Measurements from ENCODE around the gene NF2.

The NF2 gene

DNA sequence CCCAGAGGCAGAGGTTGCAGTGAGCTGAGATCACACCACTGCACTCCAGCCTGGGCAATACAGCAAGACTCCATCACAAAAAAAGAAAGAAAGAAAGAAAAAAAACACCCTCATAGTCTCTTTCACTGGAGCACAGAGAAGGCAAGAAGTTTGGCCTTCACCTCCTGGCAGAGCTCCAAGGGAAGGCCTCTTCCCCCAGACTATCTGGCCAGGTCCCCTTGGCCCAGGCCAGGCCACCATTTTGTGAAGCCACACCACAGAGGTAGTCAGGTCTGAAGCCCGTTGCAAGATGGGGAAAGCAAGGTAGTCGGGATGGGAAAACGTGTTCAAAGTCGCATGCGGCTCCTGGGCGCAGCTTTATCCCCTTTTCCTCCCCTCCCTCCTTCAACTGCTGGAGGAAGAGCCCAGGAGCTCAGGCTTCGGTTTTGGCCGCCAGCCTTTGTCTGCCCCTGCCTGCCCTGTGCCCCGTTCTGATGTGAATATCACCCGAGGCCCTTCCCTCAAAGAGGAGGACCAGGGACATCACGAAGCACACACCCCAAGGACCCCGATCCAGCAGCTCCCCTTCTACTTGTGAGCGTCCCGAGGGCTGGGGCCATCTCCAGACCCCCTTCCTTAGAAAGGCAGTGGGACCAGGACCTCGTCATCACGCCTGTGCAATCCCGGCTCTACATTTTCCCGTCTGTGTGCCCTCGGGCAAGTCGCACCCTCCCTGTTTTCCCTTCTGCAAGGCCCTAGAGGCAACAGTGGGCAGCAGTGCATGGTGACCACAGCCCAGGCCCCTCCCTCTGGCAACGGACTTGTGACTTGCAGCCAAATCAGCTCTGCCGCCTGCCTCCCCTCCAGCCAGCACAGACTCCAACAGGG, 134.1 kb downstream of the NF2 start (continued):
- TF ChIP-seq TOX (CRISPR knock-in tag; IDR thresholded peaks at IDR 0.05; ENCODE audit: borderline replicate concordance) = no peak
- no peak for TF ChIP-seq ZFP3 (CRISPR knock-in tag; IDR thresholded peaks at IDR 0.05)
- TF ChIP-seq OSR1 (CRISPR knock-in tag; IDR thresholded peaks at IDR 0.05) = no peak
- TF ChIP-seq, protein P1, sequence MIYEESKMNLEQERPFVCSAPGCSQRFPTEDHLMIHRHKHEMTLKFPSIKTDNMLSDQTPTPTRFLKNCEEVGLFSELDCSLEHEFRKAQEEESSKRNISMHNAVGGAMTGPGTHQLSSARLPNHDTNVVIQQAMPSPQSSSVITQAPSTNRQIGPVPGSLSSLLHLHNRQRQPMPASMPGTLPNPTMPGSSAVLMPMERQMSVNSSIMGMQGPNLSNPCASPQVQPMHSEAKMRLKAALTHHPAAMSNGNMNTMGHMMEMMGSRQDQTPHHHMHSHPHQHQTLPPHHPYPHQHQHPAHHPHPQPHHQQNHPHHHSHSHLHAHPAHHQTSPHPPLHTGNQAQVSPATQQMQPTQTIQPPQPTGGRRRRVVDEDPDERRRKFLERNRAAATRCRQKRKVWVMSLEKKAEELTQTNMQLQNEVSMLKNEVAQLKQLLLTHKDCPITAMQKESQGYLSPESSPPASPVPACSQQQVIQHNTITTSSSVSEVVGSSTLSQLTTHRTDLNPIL (CRISPR knock-in tag; IDR thresholded peaks at IDR 0.05; ENCODE audit: low read depth) = no peak
- TF ChIP-seq ARNTL (CRISPR knock-in tag; IDR thresholded peaks at IDR 0.05; ENCODE audit: borderline replicate concordance, low read depth) = no peak
- TF ChIP-seq GLIS3 (CRISPR knock-in tag; IDR thresholded peaks at IDR 0.05) = no peak

DNA sequence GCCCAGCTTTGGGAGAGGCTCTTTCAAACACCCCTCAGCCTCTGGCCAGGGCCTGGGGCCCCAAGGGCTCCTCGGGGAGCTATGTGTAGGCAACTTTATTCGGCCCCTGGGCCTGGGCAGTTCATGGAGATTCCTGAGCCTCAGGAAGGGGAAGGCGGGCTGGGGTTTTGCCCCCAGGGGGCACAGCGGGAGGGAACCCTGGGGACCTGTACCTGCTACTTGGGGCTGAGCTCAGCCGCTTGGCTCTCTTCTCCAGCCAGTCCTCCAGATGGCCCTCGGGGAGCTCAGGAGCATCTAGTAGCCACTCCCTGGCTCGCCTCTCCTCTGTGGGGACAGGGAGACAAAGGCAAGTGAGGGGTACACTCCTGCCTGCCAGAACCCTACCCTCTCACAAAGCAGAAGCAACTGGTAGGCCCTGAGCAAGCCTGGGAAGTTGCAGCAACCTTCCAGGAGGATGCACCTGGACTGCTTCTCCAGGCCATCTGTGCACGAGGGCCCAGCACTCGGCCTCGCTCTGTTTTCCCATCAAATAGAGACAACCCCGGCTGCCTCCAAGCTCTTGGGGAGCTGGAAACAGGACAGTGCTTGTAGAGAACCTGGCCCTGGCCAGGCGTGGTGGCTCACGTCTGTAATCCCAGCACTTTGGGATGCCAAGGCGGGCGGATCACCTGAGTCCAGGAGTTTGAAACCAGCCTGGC, 134.8 kb downstream of the NF2 start:
- no peak for ATAC-seq
- TF ChIP-seq, protein P2, sequence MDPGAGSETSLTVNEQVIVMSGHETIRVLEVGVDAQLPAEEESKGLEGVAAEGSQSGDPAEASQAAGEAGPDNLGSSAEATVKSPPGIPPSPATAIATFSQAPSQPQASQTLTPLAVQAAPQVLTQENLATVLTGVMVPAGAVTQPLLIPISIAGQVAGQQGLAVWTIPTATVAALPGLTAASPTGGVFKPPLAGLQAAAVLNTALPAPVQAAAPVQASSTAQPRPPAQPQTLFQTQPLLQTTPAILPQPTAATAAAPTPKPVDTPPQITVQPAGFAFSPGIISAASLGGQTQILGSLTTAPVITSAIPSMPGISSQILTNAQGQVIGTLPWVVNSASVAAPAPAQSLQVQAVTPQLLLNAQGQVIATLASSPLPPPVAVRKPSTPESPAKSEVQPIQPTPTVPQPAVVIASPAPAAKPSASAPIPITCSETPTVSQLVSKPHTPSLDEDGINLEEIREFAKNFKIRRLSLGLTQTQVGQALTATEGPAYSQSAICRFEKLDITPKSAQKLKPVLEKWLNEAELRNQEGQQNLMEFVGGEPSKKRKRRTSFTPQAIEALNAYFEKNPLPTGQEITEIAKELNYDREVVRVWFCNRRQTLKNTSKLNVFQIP (CRISPR knock-in tag; IDR thresholded peaks at IDR 0.05; ENCODE audit: borderline replicate concordance, low read depth) = no peak
- TF ChIP-seq CSDC2 (CRISPR knock-in tag; IDR thresholded peaks at IDR 0.05) (no peak), ZNF70 (CRISPR knock-in tag; IDR thresholded peaks at IDR 0.05) (no peak), ISL1 (CRISPR knock-in tag; IDR thresholded peaks at IDR 0.05) (no peak), GLIS3 (CRISPR knock-in tag; IDR thresholded peaks at IDR 0.05) (no peak), ZNF8 (CRISPR knock-in tag; IDR thresholded peaks at IDR 0.05) (no peak), RARB (CRISPR knock-in tag; IDR thresholded peaks at IDR 0.05) (no peak), SNAI2 (CRISPR knock-in tag; IDR thresholded peaks at IDR 0.05) (no peak), BACH2 (CRISPR knock-in tag; IDR thresholded peaks at IDR 0.05; ENCODE audit: borderline replicate concordance) (no peak), ZFP30 (CRISPR knock-in tag; IDR thresholded peaks at IDR 0.05) (no peak)
- TF ChIP-seq, protein P1 (CRISPR knock-in tag; IDR thresholded peaks at IDR 0.05; ENCODE audit: low read depth) = no peak

DNA sequence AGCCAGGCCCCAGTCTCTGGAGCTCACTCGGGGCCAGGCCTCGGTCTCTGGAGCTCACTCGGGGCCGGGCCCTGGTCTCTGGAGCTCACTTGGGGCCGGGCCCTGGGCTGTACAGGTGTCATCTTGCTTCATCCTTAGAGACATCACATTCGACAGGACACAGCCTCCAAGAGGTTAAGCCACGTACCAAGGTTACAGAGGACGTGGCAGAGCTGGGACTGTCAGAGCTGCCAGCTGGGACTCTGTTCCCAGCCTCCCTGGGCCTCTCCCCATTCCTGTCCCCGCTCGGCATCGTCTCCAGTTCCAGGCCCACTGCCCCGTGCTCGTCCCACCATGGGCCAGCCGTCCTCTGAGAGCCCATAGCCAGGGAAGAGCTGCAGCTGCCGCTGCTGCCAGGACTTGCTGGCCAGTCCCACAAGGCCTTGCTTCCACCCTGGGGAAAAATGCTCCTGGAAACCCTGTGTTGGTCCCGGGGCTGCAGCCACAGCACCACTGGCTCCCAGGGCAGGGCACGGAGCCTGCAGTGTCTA, 136.0 kb downstream of the NF2 start:
- TF ChIP-seq ZNF8 (CRISPR knock-in tag; IDR thresholded peaks at IDR 0.05) = no peak
- no peak for TF ChIP-seq RARB (CRISPR knock-in tag; IDR thresholded peaks at IDR 0.05)
- TF ChIP-seq ZNF70 (CRISPR knock-in tag; IDR thresholded peaks at IDR 0.05) = no peak
- TF ChIP-seq, protein P2 (CRISPR knock-in tag; IDR thresholded peaks at IDR 0.05; ENCODE audit: borderline replicate concordance, low read depth) = no peak
- TF ChIP-seq, protein P3, sequence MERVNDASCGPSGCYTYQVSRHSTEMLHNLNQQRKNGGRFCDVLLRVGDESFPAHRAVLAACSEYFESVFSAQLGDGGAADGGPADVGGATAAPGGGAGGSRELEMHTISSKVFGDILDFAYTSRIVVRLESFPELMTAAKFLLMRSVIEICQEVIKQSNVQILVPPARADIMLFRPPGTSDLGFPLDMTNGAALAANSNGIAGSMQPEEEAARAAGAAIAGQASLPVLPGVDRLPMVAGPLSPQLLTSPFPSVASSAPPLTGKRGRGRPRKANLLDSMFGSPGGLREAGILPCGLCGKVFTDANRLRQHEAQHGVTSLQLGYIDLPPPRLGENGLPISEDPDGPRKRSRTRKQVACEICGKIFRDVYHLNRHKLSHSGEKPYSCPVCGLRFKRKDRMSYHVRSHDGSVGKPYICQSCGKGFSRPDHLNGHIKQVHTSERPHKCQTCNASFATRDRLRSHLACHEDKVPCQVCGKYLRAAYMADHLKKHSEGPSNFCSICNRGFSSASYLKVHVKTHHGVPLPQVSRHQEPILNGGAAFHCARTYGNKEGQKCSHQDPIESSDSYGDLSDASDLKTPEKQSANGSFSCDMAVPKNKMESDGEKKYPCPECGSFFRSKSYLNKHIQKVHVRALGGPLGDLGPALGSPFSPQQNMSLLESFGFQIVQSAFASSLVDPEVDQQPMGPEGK (CRISPR knock-in tag; IDR thresholded peaks at IDR 0.05; ENCODE audit: borderline replicate concordance) = no peak
- TF ChIP-seq BACH2 (CRISPR knock-in tag; IDR thresholded peaks at IDR 0.05; ENCODE audit: borderline replicate concordance) = no peak
- no peak for TF ChIP-seq ARNTL (CRISPR knock-in tag; IDR thresholded peaks at IDR 0.05; ENCODE audit: borderline replicate concordance, low read depth)
- TF ChIP-seq, protein P1 (CRISPR knock-in tag; IDR thresholded peaks at IDR 0.05; ENCODE audit: low read depth) = no peak
- TF ChIP-seq ISL1 (CRISPR knock-in tag; IDR thresholded peaks at IDR 0.05) = no peak
- no peak for TF ChIP-seq ZFP30 (CRISPR knock-in tag; IDR thresholded peaks at IDR 0.05)
- no peak for ATAC-seq

All from SK-N-SH treated with all-trans-retinoic acid at 6 μM for 48 hours (cell line).